ENCODE data around the gene MRAP2.
"Not testable (repeated sequence)": the region's sequence is repeated elsewhere in the genome, so short reads cannot be mapped to it uniquely, and the experiment has no call there.

Gene MRAP2

GRCh38 chr6:84033523-84034451 lies at the start of gene MRAP2:
Gene MRAP2, plus strand, starts transcription at chr6:84033772. Its CDS starts 21,547 bp downstream, at chr6:84055319.
- DNase-seq, result peak; percentile 68

GRCh38 chr6:83984411-83984810 lies 49.2 kb upstream of the MRAP2 start:
- DNase-seq, result no peak

GRCh38 chr6:83985308-83985713 lies 48.3 kb upstream of the MRAP2 start:
- no peak for DNase-seq

- no peak for DNase-seq
These were observed 47.9 kb upstream of the MRAP2 start for GRCh38 chr6:83985715-83986114.

GRCh38 chr6:83998021-83998584 lies 35.5 kb upstream of the MRAP2 start:
- DNase-seq, result no peak

- no peak for DNase-seq
These were observed 32.5 kb upstream of the MRAP2 start for GRCh38 chr6:84001119-84001518.

GRCh38 chr6:84002226-84002625 lies 31.3 kb upstream of the MRAP2 start:
- no peak for DNase-seq

GRCh38 chr6:84003131-84003530 lies 30.4 kb upstream of the MRAP2 start:
- no peak for DNase-seq

GRCh38 chr6:84003654-84004053 lies 29.9 kb upstream of the MRAP2 start:
- no peak for DNase-seq

- DNase-seq, result no peak
These were observed 25.7 kb upstream of the MRAP2 start for GRCh38 chr6:84007871-84008270.

- no peak for DNase-seq
These were observed 20.2 kb upstream of the MRAP2 start for GRCh38 chr6:84013354-84013753.

GRCh38 chr6:84013931-84014330 lies 19.6 kb upstream of the MRAP2 start:
- no peak for DNase-seq

GRCh38 chr6:84016029-84016428 lies 17.5 kb upstream of the MRAP2 start:
- no peak for DNase-seq

- DNase-seq, result no peak
These were observed 15.7 kb upstream of the MRAP2 start for GRCh38 chr6:84017709-84018452.

- no peak for DNase-seq
These were observed 15.0 kb upstream of the MRAP2 start for GRCh38 chr6:84018453-84019061.

- no peak for DNase-seq
These were observed 14.3 kb upstream of the MRAP2 start for GRCh38 chr6:84019141-84019841.

GRCh38 chr6:84019842-84020211 lies 13.7 kb upstream of the MRAP2 start:
- DNase-seq, result no peak

- DNase-seq, result no peak
These were observed 11.9 kb upstream of the MRAP2 start for GRCh38 chr6:84021625-84022024.

GRCh38 chr6:84026721-84027164 lies 6.8 kb upstream of the MRAP2 start:
- no peak for DNase-seq

GRCh38 chr6:84027340-84028181 lies 6.0 kb upstream of the MRAP2 start:
- DNase-seq, result peak; percentile 62

- no peak for DNase-seq
These were observed 5.2 kb upstream of the MRAP2 start for GRCh38 chr6:84028350-84028749.

- DNase-seq, result not testable (repeated sequence)
These were observed 1.6 kb upstream of the MRAP2 start for GRCh38 chr6:84032000-84032399.
